Endothelial cell of umbilical vein (primary cell): Measurements from ENCODE around the gene PTGFR. TPM values are rescaled to one million over a fixed set of nuclear protein-coding genes. Genes with fewer than 3 reads are reported as not detected.

ENCODE experiments used
- BruUV-seq: library from RNA; stranded (reverse); fragments of 400-500 nt; replicated peaks from 2 replicates; lab custom pipeline; 2021; lab: Mats Ljungman, UMichigan
- CTCF ChIA-PET: fragments of 300-600, 350-600 bp; sonication (Branson Sonifier 250); formaldehyde crosslinking; loops from one replicate; lab custom pipeline; 2021; ENCODE audit warnings: antibody characterized with exemption, inconsistent platforms; lab: Charles Lee
- POLR2A ChIA-PET: fragments of 300-600, 350-600 bp; sonication (Branson Sonifier 250); formaldehyde crosslinking; loops from one replicate; lab custom pipeline; 2021; ENCODE audit warnings: antibody characterized with exemption, inconsistent platforms; lab: Charles Lee
- DNase-seq: peaks from one replicate; pipeline ENCODE4 v3.0.0-alpha.2; 2011; ENCODE audit warnings: low read depth, low spot score
- FAIRE-seq: peaks from 2 replicates; lab custom pipeline; 2011; peaks lifted over from hg19 to GRCh38; lab: Jason Lieb, UNC
- H2AFZ ChIP-seq: 2 replicates; pipeline ENCODE4 v1.6.0; 2012; ENCODE audit warnings: low read depth, low read length, control low read depth, inconsistent platforms
- H3K27ac ChIP-seq: 2 replicates; pipeline ENCODE4 v1.5.1; 2011; ENCODE audit warnings: low read depth, mild to moderate bottlenecking, control low read depth, low read length, moderate library complexity; ENCODE audit not compliant: insufficient read depth
- H3K27me3 ChIP-seq, 2 experiments: 2 replicates each; pipeline versions ENCODE4 v1.6.0 to v1.6.1; 2011; ENCODE audit warnings: low read length in 2 of 2, mixed read lengths in 1 of 2; ENCODE audit not compliant: control insufficient read depth in 2 of 2, insufficient read depth in 2 of 2
- H3K36me3 ChIP-seq, 2 experiments: 2 replicates in 1 of 2; 3 replicates in 1 of 2; pipeline ENCODE4 v1.5.1; 2011; ENCODE audit warnings: low read length in 2 of 2, mild to moderate bottlenecking in 1 of 2, moderate library complexity in 1 of 2; ENCODE audit not compliant: control insufficient read depth in 2 of 2, insufficient read depth in 2 of 2; ENCODE audit errors: extremely low read depth in 1 of 2
- H3K4me1 ChIP-seq: 3 replicates; pipeline ENCODE4 v1.5.1; 2011; ENCODE audit warnings: mild to moderate bottlenecking, low read length; ENCODE audit not compliant: control insufficient read depth, insufficient read depth; ENCODE audit errors: extremely low read depth
- H3K4me2 ChIP-seq: 2 replicates; pipeline ENCODE4 v1.6.1; 2011; ENCODE audit warnings: low read length, control low read depth, mixed read lengths; ENCODE audit not compliant: insufficient read depth
- H3K4me3 ChIP-seq, 3 experiments: fragments of 200-600 bp in 1 of 3; sonication (generic), shearing (Covaris generic) in 1 of 3; replicated peaks in 1 of 3; 2 replicates each; pipeline ENCODE4 v1.5.1; 2011 to 2016; ENCODE audit warnings: control low read depth in 3 of 3, low read length in 3 of 3, mild to moderate bottlenecking in 2 of 3, inconsistent platforms in 1 of 3, low read depth in 1 of 3, moderate library complexity in 1 of 3; ENCODE audit not compliant: insufficient read depth in 1 of 3
- H3K79me2 ChIP-seq: 2 replicates; pipeline ENCODE4 v1.6.0; 2012; ENCODE audit warnings: low read length, inconsistent platforms; ENCODE audit not compliant: control insufficient read depth, insufficient read depth
- H3K9ac ChIP-seq: replicated peaks from 2 replicates; pipeline ENCODE3; 2011; ENCODE audit warnings: low read length, control low read depth; ENCODE audit not compliant: insufficient read depth; ENCODE audit errors: extremely low read depth
- H3K9me1 ChIP-seq: replicated peaks from 3 replicates; pipeline ENCODE4 v1.6.0; 2011; ENCODE audit warnings: mild to moderate bottlenecking, low read length; ENCODE audit not compliant: control insufficient read depth, insufficient read depth; ENCODE audit errors: extremely low read depth
- H3K9me3 ChIP-seq: replicated peaks from 2 replicates; pipeline ENCODE4 v1.5.1; 2012; ENCODE audit warnings: low read length, inconsistent platforms; ENCODE audit not compliant: control insufficient read depth, insufficient read depth
- H4K20me1 ChIP-seq: replicated peaks from 2 replicates; pipeline ENCODE3; 2011; ENCODE audit warnings: mild to moderate bottlenecking, low read length; ENCODE audit not compliant: control insufficient read depth, insufficient read depth; ENCODE audit errors: extremely low read depth
- EZH2 ChIP-seq: IDR thresholded peaks from 2 replicates; pipeline ENCODE4 v1.6.1; 2012; ENCODE audit warnings: borderline replicate concordance, low read depth, mild to moderate bottlenecking, moderate library complexity, low read length, inconsistent platforms; ENCODE audit not compliant: severe bottlenecking
- FOS ChIP-seq: IDR thresholded peaks from 2 replicates; pipeline ENCODE4 v1.6.1; 2011; ENCODE audit warnings: mild to moderate bottlenecking, low read length, moderate library complexity, borderline replicate concordance; ENCODE audit not compliant: insufficient read depth
- GATA2 ChIP-seq: IDR thresholded peaks from 2 replicates; pipeline ENCODE4 v1.7.0; 2011; ENCODE audit warnings: low read depth, mild to moderate bottlenecking, moderate library complexity, mixed read lengths, low read length; ENCODE audit not compliant: insufficient read length, insufficient read depth
- JUN ChIP-seq: IDR thresholded peaks from 2 replicates; pipeline ENCODE4 v1.6.1; 2011; ENCODE audit warnings: borderline replicate concordance, low read depth; ENCODE audit not compliant: insufficient read length, insufficient read depth
- MYC ChIP-seq: IDR thresholded peaks from one replicate; pipeline ENCODE4 v1.6.1; 2011; ENCODE audit warnings: mild to moderate bottlenecking, low read depth, low read length
- POLR2A ChIP-seq: IDR thresholded peaks from 2 replicates; pipeline ENCODE4 v1.6.1; 2012; ENCODE audit warnings: low read depth, mild to moderate bottlenecking, control low read depth, low read length
- POLR2AphosphoS5 ChIP-seq: IDR thresholded peaks from 2 replicates; pipeline ENCODE4 v1.6.1; 2012; ENCODE audit warnings: low read depth, mild to moderate bottlenecking, control low read depth, low read length, moderate library complexity; ENCODE audit not compliant: insufficient read depth
- dilution Hi-C: fragments of 300-500 bp; cut with MboI; formaldehyde crosslinking; loops from one replicate; pipeline ENCODE4 v1.15.0; 2019; ENCODE audit warnings: low sequenced_read_pairs; ENCODE audit not compliant: extremely low pct_ligation_motif_present
- intact Hi-C: fragments of 100-400 bp; cut with micrococcal nuclease; formaldehyde crosslinking; loops from one replicate; pipeline ENCODE4 v1.10.0; 2022
- polyA plus RNA-seq, 4 experiments: library from polyadenylated mRNA; depleted of rRNA in 3 of 4; stranded (reverse) in 3 of 4; unstranded in 1 of 4; fragments of >200 nt; gene quantifications; 2 replicates each; pipeline versions ENCODE4 v1.2.1 to v1.2.3, GENCODE V29; 2011 to 2012; ENCODE audit warnings: missing spikeins in 1 of 4
- total RNA-seq: library from RNA; stranded (reverse); gene quantifications from 2 replicates; pipeline ENCODE4 v1.2.3, GENCODE V29; 2021
- TF ChIP-seq, protein P1 (sequence below): IDR thresholded peaks from 2 replicates; pipeline ENCODE4 v1.6.1; 2011; ENCODE audit not compliant: insufficient read depth, insufficient read length
- TF ChIP-seq, protein P2 (sequence below), 2 donors: IDR thresholded peaks; 1 replicate in 1 of 2; 2 replicates in 1 of 2; pipeline ENCODE4 v1.5.1; 2011; ENCODE audit warnings: low read length in 2 of 2, mild to moderate bottlenecking in 2 of 2, moderate library complexity in 2 of 2, control low read depth in 1 of 2, inconsistent platforms in 1 of 2, low read depth in 1 of 2; ENCODE audit not compliant: insufficient read depth in 1 of 2; ENCODE audit errors: extremely low read depth in 1 of 2

Gene PTGFR
- total and polyA plus RNA-seq, 2 donors (not counting 3 experiments of a cell fraction or from before 2014, with no cell fraction given): 0.11 to 0.24 TPM

DNA sequence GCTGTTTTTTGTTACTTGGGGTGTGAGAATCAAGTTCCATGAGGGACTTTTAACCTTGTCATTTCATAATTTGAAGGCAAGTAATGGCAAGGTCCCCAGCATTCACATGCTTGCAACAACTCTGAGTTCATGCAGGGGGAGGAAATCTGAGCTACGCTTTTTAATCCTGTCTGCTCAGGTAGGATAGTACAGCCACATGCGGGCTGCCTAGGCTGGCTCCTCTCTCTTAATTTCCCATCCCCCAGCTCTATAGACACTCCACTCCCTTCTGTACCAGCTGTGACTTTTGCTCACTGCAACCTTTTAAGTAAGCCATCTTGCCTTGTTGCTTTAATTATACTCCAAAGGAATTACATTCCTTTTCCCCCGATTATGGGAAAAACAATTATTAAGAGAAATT lies 30.1 kb downstream of the PTGFR start:
- no TSS peak for BruUV-seq
- H3K4me2 ChIP-seq: no peak overlapping the region
- no peak overlapping the region for H3K4me3 ChIP-seq
- CTCF ChIA-PET: no interaction called here
- no peak for DNase-seq
- H4K20me1 ChIP-seq: no peaks in the 10 kb centered on the region
- H2AFZ ChIP-seq: no peak overlapping the region
- no peak overlapping the region for H3K9ac ChIP-seq
- no peaks in the 10 kb centered on the region for H3K9me1 ChIP-seq
- intact Hi-C loops: no loop called here
- no peaks in the 10 kb centered on the region for H3K79me2 ChIP-seq
- peaks cover 2 to 6% of the 10 kb centered on the region in 2 experiments for H3K27me3 ChIP-seq
- H3K9me3 ChIP-seq: no peaks in the 10 kb centered on the region
- H3K27ac ChIP-seq: no peak overlapping the region
- POLR2A ChIA-PET: no interaction called here
- dilution Hi-C loops: no loop called here
- no peak for FAIRE-seq
- H3K36me3 ChIP-seq: no peaks in the 10 kb centered on the region
- TF ChIP-seq MYC (no peak), EZH2 (no peak), POLR2A (no peak), FOS (no peak), POLR2AphosphoS5 (no peak), GATA2 (no peak), JUN (no peak)
- TF ChIP-seq, protein P1, sequence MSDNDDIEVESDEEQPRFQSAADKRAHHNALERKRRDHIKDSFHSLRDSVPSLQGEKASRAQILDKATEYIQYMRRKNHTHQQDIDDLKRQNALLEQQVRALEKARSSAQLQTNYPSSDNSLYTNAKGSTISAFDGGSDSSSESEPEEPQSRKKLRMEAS: no peak
- TF ChIP-seq, protein P2, sequence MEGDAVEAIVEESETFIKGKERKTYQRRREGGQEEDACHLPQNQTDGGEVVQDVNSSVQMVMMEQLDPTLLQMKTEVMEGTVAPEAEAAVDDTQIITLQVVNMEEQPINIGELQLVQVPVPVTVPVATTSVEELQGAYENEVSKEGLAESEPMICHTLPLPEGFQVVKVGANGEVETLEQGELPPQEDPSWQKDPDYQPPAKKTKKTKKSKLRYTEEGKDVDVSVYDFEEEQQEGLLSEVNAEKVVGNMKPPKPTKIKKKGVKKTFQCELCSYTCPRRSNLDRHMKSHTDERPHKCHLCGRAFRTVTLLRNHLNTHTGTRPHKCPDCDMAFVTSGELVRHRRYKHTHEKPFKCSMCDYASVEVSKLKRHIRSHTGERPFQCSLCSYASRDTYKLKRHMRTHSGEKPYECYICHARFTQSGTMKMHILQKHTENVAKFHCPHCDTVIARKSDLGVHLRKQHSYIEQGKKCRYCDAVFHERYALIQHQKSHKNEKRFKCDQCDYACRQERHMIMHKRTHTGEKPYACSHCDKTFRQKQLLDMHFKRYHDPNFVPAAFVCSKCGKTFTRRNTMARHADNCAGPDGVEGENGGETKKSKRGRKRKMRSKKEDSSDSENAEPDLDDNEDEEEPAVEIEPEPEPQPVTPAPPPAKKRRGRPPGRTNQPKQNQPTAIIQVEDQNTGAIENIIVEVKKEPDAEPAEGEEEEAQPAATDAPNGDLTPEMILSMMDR (IDR thresholded peaks at IDR 0.05; ENCODE audit: extremely low read depth in 1 of 2, insufficient read depth in 1 of 2, low read depth in 1 of 2, low read length in 2 of 2): no peak
- H3K4me1 ChIP-seq: no peaks in the 10 kb centered on the region
